GM06990 (cell line): ENCODE results near the gene FFAR3.
"Not testable (repeated sequence)": the region's sequence is repeated elsewhere in the genome, so short reads cannot be mapped to it uniquely, and the experiment has no call there.

ENCODE experiments used
- DNase-seq: peaks from one replicate; pipeline ENCODE4 v3.0.0-alpha.2; 2011; ENCODE audit not compliant: insufficient read length; ENCODE audit errors: extremely low read depth
- H3K27me3 ChIP-seq: replicated peaks from 2 replicates; pipeline ENCODE4 v1.6.0; 2011; ENCODE audit warnings: low read length; ENCODE audit not compliant: control insufficient read depth, insufficient read depth
- H3K36me3 ChIP-seq: 2 replicates; pipeline ENCODE4 v1.5.1; 2011; ENCODE audit warnings: low read length; ENCODE audit not compliant: control insufficient read depth, insufficient read depth
- H3K4me3 ChIP-seq: replicated peaks from 2 replicates; pipeline ENCODE4 v1.5.1; 2011; ENCODE audit warnings: low read depth, mild to moderate bottlenecking, control low read depth, low read length
- CTCF ChIP-seq: IDR thresholded peaks from 2 replicates; pipeline ENCODE4 v1.5.1; 2011; ENCODE audit warnings: low read length, control low read depth, mild to moderate bottlenecking, inconsistent platforms; ENCODE audit not compliant: insufficient read depth, poor library complexity, severe bottlenecking

FFAR3 gene

GRCh38 chr19:35377656-35378055, 19.4 kb downstream of the FFAR3 start:
- TF ChIP-seq CTCF: no peak
- H3K36me3 ChIP-seq: no peaks in the 10 kb centered on the region

GRCh38 chr19:35378356-35378755, 20.1 kb downstream of the FFAR3 start:
- no peak overlapping the region for H3K4me3 ChIP-seq
- H3K36me3 ChIP-seq: no peaks in the 10 kb centered on the region
- no peaks in the 10 kb centered on the region for H3K27me3 ChIP-seq
- no peak for TF ChIP-seq CTCF
- no peak for DNase-seq

More at GRCh38 chr19:35377656-35378055, 19.4 kb downstream of the FFAR3 start:
- no peak overlapping the region for H3K4me3 ChIP-seq
- no peaks in the 10 kb centered on the region for H3K27me3 ChIP-seq
- DNase-seq: no peak

- not testable (repeated sequence) for H3K4me3 ChIP-seq, DNase-seq, H3K36me3 ChIP-seq, H3K27me3 ChIP-seq
Measured at GRCh38 chr19:35379545-35379944, 21.3 kb downstream of the FFAR3 start.

GRCh38 chr19:35379992-35380391, 21.7 kb downstream of the FFAR3 start:
- Histone ChIP-seq H3K4me3 (no peak overlapping the region), H3K36me3 (no peaks in the 10 kb centered on the region), H3K27me3 (no peaks in the 10 kb centered on the region)
- no peak for DNase-seq
- no peak for TF ChIP-seq CTCF

- no peak for TF ChIP-seq CTCF
- H3K27me3 ChIP-seq: no peaks in the 10 kb centered on the region
- no peak overlapping the region for H3K4me3 ChIP-seq
- no peak for DNase-seq
- H3K36me3 ChIP-seq: no peaks in the 10 kb centered on the region
Measured at GRCh38 chr19:35380450-35381124, 22.3 kb downstream of the FFAR3 start.

- TF ChIP-seq CTCF: no peak
- Histone ChIP-seq H3K4me3 (no peak overlapping the region), H3K27me3 (no peaks in the 10 kb centered on the region), H3K36me3 (no peaks in the 10 kb centered on the region)
- no peak for DNase-seq
Measured at GRCh38 chr19:35381318-35381717, 23.1 kb downstream of the FFAR3 start.
